Astrocyte of the spinal cord (primary cell): ENCODE results near the gene DAB1.
"Not testable (repeated sequence)": the region's sequence is repeated elsewhere in the genome, so short reads cannot be mapped to it uniquely, and the experiment has no call there.

Experiments used
- DNase-seq: peaks from one replicate; pipeline ENCODE4 v3.0.0; 2011; ENCODE audit warnings: low read depth, low spot score
- H3K4me3 ChIP-seq: 2 replicates; pipeline ENCODE4 v1.5.1; 2011; ENCODE audit warnings: low read depth, mild to moderate bottlenecking, low read length, moderate library complexity
- in situ Hi-C: cut with HindIII; loops from 2 replicates; pipeline ENCODE4 v1.10.0; 2017; ENCODE audit warnings: low sequenced_read_pairs
- TF ChIP-seq, protein P1 (sequence below): IDR thresholded peaks from 2 replicates; pipeline ENCODE4 v1.5.1; 2012; ENCODE audit warnings: low read depth, mild to moderate bottlenecking, low read length, inconsistent platforms

The DAB1 gene

DNA sequence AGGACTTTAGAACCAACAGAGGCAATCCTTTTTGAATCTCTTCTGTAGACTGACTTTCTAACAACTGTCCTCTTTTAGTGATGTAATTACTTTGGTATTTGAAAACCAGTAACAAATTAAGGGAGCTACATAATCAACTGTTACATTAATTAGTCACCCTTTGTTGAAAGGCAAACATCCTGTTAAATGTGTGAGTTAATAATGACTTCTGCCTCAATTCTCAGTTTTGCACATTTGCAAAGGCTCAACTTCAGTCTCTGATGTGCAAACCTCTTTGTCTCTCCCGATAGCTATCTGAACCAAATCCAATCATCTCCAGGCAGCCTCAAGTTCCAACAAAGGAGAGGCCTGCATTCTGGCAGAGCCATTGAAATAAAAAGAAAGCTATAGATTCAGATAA, 322.7 kb downstream of the DAB1 start:
- TF ChIP-seq, protein P1, sequence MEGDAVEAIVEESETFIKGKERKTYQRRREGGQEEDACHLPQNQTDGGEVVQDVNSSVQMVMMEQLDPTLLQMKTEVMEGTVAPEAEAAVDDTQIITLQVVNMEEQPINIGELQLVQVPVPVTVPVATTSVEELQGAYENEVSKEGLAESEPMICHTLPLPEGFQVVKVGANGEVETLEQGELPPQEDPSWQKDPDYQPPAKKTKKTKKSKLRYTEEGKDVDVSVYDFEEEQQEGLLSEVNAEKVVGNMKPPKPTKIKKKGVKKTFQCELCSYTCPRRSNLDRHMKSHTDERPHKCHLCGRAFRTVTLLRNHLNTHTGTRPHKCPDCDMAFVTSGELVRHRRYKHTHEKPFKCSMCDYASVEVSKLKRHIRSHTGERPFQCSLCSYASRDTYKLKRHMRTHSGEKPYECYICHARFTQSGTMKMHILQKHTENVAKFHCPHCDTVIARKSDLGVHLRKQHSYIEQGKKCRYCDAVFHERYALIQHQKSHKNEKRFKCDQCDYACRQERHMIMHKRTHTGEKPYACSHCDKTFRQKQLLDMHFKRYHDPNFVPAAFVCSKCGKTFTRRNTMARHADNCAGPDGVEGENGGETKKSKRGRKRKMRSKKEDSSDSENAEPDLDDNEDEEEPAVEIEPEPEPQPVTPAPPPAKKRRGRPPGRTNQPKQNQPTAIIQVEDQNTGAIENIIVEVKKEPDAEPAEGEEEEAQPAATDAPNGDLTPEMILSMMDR: no peak
- no peak overlapping the region for H3K4me3 ChIP-seq
- no peak for DNase-seq
- in situ Hi-C loops: no loop called here

DNA sequence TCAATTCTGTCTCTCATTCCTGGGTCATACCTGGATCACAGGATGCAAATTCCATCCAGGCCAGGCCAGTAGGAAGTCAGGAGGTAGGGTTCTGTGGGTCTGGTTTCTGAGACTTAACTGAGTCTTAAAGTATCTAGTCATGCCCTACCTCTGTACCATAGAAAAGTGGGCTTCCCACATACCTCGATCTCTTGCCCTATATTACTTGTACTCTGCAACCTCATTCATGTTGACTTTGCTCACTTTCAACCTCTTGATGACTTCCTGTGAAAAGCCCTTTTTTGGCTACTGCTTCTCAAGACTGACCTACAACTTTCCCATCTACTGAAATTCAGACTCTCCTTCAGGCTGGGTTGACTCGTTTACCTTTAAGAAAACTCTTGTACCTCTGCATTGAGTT, 329.1 kb downstream of the DAB1 start:
- DNase-seq: no peak
- in situ Hi-C loops: no loop called here
- TF ChIP-seq, protein P1: no peak
- no peak overlapping the region for H3K4me3 ChIP-seq

DNA sequence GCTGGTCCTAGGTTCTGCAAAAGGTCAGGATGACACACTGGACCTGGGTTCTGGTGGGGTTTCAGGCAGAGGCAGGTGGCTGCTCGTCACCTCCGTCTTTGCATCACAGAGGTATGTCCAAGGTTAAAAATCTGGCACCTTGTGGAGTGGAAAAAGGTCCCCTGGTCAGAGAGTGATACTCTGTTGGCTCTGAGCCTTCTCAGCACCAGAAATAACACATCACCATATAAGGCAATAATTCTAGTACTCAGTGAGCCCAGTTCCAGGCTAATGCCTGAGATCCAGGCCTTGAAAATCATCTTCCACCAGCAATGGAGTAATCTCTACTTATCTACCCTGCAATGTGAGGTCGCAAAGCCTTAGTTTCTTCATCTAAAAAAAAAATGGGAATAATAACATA, 330.7 kb downstream of the DAB1 start:
- TF ChIP-seq, protein P1: no peak
- no peak for DNase-seq
- H3K4me3 ChIP-seq: no peak overlapping the region
- in situ Hi-C loops: no loop called here

DNA sequence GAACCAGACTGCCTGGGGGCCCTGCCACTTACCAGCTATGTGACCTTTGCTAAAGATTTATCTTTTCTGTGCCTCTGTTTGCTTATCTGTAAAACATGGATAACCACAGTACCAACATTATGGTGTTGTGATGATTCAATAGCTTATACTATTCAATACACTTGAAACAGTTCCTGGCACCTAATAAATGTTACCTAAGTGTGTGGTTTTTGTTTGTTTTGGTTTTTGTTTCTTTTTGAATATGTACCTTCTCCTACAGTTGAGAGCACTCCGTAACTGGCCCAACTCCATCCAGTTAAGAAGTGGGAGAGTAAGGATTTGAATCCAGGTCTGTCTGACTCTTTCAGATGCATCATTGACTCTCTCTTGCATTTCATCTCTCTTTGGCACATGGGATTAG, 332.2 kb downstream of the DAB1 start:
- DNase-seq: no peak
- TF ChIP-seq, protein P1: no peak
- no peak overlapping the region for H3K4me3 ChIP-seq
- in situ Hi-C loops: no loop called here

DNA sequence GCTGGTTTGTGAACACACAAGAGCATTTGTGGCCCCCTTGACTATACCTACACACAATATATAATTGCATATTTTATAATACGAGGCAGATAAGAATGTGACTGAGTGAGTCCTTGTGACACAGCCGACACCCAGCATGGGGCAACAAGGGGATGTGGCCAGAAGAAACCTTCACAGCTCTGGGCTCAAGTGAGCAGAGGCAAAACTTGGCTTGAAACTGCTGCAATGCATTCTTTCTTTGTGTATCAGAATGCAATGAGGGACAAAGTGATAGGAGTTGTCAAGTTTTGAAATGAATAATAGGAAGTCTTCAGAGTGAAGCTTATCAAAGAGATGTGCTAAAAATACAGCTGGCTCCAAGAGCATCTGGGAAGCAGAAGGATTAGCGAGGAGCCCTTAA, 334.0 kb downstream of the DAB1 start:
- in situ Hi-C loops: no loop called here
- H3K4me3 ChIP-seq: no peak overlapping the region
- DNase-seq: no peak
- TF ChIP-seq, protein P1: no peak

DNA sequence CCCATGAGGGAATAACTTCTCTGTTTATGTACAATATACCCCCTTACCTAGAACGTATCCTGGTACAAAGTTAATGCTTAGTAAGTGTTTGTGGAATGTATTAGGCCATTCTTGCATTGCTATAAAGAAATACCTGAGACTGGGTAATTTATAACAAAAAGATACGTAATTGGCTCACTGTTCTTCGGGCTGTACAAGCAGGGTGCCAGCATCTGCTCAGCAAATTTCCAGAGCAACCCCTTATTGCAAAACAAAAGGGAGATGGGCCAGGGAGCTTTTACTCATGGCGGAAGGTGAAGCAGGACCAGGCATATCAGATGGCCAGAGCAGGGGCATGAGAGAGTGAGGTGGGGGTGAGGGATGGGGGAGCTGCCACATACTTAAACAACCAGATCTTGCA, 334.6 kb downstream of the DAB1 start:
- TF ChIP-seq, protein P1: no peak
- no peak overlapping the region for H3K4me3 ChIP-seq
- no peak for DNase-seq
- in situ Hi-C loops: no loop called here

DNA sequence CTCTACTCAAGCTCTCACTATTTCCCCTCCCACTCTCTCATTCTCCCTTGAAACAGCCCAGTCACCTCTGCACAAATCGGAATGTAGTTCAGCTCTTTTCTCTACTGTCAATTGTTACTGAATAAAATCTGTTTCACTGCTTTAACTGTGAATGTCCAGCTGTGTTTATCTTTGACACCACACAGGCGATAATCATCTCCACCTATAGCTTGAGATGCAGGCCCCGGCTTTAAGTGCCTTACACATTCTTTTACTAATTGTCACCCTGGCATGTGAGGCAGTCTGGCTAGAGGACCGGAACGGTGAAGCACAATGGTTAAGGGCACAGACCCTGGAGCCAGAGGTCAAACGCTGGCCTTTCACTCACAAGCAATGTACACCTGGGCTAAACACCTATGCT, 335.2 kb downstream of the DAB1 start:
- TF ChIP-seq, protein P1: no peak
- no peak for DNase-seq
- in situ Hi-C loops: no loop called here
- H3K4me3 ChIP-seq: no peak overlapping the region

DNA sequence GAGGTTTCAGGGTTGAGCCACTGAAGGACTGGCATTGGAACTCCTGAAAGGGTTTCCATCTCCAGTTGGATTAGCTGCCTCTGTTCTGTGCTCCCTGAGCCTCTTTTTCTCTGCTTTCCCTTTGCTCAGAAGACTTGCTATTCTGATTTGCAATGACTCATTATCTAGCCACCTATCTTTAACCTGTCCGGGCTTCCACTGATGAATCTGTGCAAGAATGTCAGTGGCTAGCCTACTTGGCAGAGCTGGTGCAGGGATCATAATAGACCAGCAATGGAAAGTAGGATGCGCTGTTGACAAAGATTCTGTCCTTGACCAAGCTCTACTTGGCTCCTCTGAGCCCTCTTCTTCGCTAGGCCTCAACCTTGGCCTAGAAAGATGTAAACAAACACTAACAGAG, 336.2 kb downstream of the DAB1 start:
- DNase-seq, in situ Hi-C loops, H3K4me3 ChIP-seq: not testable (repeated sequence)
